Measurements from ENCODE around the gene IDH3G.
"Not testable (repeated sequence)": the region's sequence is repeated elsewhere in the genome, so short reads cannot be mapped to it uniquely, and the experiment has no call there.

Gene IDH3G

DNA sequence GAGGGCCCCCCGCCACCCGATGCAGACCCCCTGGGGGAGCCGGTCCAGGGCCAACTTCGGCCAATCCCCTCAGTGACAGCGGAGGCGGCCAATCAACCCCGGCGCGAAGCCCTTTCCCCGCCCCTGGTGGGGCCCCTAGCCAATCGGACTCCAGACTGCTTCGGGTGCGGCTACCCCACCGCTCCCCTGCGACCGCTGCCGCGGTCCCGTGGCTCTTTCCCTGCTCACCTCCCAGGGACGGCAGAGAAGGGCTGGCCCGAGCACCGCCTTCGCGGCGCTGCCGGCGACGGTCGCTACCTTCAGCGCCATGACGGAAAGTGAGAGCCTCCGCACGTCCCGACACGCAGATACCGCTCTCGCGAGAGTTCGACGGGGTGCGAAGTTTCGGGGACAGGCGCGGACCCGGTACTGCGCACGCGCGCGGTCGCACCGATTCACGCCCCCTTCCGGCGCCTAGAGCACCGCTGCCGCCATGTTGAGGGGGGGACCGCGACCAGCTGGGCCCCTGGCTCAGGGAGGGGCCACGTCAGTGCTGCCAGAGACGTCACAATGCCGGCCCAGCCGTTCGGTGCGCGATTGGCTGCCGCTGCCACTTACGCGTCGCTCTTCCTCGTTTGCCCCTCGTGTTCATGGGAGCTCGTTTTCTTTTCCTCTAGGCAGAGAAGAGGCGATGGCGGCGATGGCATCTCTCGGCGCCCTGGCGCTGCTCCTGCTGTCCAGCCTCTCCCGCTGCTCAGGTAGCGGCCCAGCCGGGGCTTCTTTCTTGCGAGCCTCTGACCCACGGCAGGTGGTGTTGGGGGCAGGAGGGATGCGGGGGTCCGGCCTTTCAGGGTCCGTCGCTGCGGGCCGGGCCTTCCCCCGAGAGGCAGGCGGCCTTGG, at the start of gene IDH3G, which contains the start of gene SSR4:
IDH3G (minus strand) TSS at position 358 of the 879 bp plus-strand sequence; CDS start at position 309, 49 bp downstream.
SSR4 (plus strand) TSS at position 651 of the 879 bp plus-strand sequence; CDS start at position 671, 20 bp downstream.
- DNase-seq (ENCODE audit: low read depth in 2 of 3, low spot score in 1 of 3): peak; percentile 80 to 88 (median 87)

DNA sequence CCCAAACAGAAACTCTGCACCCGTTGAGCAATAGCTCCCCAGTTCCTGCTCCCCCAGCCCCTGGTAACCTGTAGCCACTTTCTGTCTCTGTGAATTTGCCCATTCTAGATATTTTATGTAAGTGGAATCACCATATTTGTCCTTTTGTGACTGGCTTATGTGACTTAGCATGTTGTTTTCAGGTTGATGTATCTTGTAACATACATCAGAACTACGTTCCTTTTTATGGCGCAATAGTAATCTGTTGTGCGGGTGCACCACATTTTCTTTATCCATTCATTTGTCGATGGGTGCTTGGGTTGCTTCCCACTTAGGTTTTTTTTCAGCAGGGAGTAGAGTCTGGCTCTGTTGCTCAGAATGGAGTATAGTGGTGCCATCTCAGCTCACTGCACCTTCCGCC, 42.7 kb upstream of the IDH3G start:
- no peak for DNase-seq (ENCODE audit: low read depth in 2 of 3, low spot score in 1 of 3)

DNA sequence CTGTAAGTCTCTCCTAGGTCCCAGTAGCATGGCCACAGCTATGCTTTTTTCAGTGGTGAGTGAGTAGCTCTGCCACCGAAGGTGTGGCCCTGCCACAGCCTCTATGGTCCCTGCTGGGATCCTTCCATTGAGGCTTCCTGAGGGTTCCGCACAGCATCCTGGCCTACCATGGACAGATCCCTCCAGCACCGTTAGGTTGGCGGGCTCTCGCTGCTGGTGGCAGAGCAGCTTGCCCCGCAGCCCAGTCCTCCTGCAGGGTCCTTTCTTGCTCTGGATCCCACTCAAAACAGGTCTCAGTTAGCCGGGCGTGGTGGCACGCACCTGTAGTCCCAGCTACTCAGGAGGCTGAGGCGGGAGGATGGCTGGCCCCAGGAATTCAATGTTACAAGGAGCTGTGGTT, 38.6 kb upstream of the IDH3G start:
- no peak for DNase-seq (ENCODE audit: low read depth in 2 of 3, low spot score in 1 of 3)

DNA sequence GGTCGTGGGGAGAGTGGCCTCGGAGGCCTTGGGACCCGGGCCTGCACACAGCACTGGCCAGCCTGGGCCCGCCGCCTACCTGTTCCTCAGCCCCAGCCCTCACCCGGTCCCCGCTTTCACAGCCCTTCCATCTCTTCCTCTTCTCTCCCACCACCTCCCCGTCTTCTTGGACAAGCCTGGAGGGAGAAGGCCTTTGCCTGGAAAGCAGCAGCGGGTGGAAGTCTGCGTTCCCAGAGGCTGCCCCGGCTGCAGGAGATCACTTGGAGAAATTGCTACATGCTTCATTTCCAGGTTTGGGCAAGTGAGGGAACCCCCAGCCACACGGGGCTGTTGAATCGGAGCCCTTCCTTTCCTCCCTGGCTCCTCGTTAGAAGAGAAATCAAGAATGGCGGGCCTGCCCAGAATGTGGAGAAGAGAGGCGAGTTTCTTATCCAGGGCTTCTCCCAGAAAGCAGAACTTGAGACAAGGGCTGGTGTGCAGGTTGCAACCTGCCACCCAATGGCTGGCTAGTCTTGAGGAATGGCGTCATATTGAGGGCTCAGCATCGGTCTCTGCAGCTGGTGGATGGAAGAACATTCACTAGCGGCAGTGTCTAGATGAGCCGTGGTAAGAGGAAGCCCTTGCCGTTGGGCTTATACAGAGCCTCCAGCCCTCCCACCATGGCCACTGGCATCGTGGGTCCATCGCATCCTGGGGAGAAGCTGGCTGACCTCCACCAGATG, 37.4 kb upstream of the IDH3G start:
- no peak for DNase-seq (ENCODE audit: low read depth in 2 of 3, low spot score in 1 of 3)

DNA sequence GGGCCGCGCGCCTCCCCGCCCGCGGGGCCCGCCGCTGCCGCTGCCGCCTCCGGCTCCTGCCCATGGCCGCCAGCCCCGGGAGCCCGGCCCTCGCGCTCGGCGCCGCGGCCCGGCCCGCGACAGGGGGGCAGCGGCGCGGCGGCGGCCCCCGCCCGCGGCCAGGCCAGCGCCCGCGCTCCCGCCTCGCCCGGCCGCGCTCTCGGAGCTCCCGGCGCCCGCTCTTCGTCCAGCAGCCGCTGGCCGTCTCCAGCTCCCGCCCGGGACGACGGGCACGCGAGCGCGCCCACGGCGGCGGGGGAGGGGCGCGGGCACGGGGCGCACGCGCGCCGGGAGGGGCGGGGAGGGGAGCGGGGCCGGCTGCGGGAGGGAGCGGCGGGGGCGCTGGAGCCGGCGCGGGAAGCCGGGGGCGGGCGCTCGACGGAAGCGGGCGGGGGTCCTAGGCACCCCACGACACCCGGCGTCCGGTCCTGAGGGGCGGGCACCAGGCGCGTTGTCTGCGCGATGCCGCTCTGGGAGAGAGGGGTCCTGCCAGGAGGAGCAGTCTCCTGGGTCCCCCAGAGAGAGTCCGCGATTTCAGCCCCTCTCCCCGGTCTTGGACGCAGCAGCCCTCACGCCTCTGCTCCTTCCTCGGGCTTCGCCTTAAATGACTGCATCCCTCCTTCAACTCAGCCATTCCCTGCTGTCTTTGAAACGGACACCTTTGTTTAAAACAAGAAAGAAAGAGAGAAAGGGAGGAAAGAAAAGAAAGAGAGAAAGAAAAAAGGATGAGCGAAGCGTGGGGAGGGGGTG, 36.7 kb upstream of the IDH3G start:
- no peak for DNase-seq (ENCODE audit: low read depth in 2 of 3, low spot score in 1 of 3)

DNA sequence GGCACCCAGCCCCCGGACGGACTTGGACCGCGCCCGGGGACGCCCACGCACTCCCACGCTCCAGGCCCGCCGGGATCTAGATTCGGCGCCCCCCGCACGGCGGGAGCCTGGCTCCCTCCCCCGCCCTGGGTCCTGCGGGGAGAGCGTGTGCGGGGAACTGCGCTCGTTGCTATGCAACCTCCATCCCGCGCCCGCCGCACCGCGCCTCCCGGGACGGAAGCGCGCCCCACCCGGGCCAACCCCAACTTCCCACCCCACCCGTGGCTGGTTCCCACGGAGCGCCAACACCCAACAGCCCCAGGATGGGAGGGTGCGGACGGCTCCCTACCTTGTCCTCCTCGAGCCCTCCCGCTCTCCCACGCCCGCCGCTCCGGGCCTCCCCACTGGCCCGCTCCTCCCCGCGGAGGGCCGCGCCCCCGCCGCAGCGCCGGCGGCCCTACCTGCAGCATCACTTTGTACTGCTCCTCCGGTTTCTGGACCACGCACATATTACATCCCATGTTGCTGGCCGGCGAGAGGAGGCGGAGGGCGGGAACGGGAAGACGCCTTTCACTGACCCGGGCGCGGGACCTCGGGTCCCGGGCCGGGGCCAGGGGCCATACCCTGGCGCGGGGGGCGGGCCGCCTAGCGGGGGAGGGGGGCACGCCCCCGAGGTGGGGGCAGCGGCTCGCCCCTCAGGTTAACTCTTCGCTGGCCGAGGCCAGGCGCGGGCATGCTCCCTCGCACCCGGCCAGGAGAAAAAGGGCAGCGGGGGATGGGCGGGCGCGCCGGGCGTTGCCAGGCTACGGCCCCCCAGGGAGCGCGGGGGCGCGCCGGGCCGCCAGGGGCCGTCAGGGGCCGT, 35.8 kb upstream of the IDH3G start, which contains the start of gene PDZD4:
PDZD4 (minus strand) TSS at position 746 of the 841 bp plus-strand sequence; CDS start at position 500, 246 bp downstream.
- no peak for DNase-seq (ENCODE audit: low read depth in 2 of 3, low spot score in 1 of 3)

DNA sequence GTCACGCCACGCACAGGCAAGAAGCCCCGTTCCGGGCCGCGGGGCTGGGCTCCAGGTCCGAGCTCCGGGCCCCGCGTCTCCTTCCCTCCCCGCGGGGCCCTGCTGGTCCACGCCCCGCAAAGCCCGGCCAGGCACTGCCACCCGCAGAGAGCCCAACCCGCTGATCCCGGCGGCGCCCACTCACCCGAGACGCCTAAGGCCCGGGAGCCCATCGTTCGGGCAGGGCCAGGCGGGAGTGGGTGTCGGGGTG, 35.3 kb upstream of the IDH3G start:
- no peak for DNase-seq (ENCODE audit: low read depth in 2 of 3, low spot score in 1 of 3)

DNA sequence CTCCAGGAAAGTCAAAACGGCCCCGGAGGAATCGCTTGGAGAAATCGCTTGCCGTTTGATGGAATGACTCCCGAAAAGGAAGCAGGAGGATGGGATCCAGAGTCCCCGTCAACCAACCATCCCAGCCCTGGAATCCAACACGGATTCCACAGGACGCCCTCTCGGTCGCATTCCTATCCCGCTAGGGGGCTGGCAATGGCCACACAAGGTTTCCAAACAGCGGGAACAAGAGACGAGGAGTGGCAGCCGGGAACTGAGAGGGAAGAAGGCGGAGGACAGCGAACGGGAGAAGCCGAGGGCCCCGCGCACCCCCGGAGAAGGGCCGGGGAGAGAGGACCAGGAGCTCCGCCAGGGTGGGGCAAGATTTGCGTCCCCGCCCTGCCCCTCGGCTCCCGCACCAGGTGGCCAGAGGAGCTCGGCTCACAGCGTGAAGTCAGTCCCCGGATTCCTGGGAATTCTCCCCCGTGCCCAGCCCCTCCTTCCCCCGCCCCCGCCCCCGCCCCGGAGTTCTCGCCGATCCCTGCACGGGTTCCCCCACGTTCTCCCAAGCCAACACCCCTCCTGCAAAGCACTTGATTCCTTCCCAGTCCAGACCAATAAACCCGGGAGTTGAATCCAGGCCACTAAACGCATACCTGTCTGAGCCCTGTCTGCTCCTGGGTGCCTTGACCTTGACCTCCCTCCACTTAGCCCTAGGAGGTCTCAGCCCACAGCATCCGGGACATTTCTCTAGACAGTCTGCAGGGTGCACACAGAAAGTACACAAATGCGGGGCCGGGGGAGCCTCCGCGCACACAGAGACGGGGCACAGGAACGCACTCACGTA, 34.8 kb upstream of the IDH3G start:
- no peak for DNase-seq (ENCODE audit: low read depth in 2 of 3, low spot score in 1 of 3)

DNA sequence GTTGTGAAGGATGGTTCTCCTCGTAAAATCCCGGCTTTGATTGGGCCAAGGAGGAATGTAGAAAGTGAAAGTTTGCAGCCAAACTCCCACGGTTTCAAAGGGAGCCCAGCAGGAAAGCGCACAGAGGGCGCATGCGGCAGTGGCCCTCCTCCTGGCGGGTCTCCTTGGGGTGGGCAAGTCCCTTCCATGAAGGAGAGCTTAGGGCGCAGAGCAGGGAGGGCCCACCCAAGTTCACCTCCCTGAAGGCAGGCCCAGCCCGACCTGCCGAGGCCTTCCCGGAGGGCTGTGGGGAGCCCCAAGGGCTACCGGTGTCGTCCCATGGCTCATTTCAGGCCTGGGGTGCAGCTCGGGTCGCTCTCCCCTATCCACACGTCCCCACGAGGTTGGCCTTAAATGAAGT, 34.1 kb upstream of the IDH3G start:
- no peak for DNase-seq (ENCODE audit: low read depth in 2 of 3, low spot score in 1 of 3)

DNA sequence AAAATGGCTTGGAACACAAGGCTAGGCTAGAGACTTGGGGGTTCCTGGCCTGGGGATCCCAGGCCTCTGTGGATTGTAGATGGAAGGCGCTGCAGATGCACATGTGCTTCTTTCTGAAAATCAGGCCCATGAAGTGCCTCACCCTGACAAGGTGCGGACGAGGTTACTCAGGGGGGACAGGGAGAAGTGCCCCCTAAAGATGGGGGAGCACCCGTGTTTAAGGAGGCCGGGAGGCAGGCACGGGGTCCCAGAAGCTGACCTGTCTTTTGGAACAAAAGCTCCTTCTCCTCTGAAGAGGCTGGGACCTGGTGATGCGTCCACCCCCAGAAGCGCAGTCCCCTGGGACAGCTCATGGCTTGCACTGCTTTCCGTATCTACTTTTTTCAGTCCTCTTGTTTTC, 33.7 kb upstream of the IDH3G start:
- DNase-seq (ENCODE audit: low read depth in 2 of 3, low spot score in 1 of 3): no peak

DNA sequence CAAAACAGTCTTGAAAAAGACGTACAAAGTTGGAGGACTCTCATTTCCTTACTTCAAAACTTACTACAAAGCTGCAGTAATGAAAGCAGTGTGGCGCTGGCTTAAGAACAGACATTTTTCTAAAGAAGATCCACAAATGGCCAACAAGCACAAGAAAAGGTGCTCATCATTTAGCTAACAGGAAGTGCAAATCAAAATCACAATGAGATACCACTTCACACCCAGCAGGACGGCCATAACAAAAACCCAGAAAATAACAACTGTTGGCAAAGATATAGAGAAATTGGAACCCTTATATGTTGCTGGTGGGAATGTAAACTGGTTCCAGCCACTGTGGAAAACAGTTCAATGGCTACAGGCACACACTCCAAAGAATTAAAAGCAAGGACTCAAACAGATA, 32.8 kb upstream of the IDH3G start:
- no peak for DNase-seq (ENCODE audit: low read depth in 2 of 3, low spot score in 1 of 3)

DNA sequence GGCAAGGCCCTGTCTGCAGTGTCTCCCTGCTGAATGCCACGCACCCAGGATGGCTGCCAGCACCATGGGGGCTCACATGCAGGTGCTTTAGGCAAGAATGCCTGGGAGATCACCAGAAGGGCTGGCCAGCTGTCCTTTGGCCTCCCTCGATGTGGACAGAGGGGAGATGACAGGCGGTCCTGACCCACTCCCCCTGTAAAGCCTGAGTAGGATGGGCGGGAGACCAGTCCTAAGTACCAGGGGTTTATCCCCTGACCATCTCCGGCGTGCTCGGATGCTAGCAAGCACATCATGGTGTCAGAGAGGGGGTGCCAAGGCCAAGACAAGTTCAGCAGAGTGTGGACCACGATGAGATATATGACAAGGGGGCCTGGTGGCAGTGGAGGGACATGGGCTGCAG, 30.9 kb upstream of the IDH3G start:
- DNase-seq (ENCODE audit: low read depth in 2 of 3, low spot score in 1 of 3): no peak

DNA sequence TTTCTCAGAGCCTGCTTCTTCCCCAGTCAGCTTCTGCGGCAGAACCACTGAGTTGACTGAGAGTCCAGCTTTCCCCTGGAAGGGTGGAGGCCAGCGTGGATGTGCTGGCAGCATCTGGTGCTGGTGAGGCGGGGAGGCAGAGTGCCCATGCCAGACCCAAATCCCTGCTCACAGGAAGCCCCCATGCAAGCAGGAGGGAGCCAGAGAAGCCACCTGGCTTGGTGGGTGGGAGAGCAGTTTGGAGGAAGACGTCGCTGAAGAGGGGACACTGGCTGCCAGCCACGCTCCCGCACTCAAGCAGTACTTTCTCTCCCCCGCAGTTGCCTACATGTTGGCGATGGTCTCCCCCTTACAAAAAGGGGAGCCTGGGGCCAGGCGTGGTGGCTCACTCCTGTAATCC, 30.2 kb upstream of the IDH3G start:
- DNase-seq (ENCODE audit: low read depth in 2 of 3, low spot score in 1 of 3): no peak

DNA sequence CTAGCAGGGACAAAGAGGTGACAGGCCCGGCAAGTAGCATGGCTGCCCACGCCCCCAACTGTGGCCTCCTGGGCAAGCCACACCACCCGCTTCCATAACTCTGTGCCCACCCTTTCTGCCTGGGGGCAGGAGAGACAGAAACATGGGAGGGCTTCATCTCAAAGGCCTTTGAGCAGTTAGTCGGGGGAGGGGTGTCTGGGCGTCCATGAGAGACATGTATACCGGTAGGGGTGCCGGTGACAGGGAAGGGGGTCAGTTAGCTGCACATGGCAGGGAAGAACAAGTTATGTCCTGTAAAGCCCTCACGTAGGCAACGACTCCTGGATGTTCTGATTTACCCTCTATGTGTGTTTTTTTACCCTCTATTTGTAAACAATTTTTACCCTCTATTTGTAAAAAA, 26.9 kb upstream of the IDH3G start:
- DNase-seq (ENCODE audit: low read depth in 2 of 3, low spot score in 1 of 3): no peak

DNA sequence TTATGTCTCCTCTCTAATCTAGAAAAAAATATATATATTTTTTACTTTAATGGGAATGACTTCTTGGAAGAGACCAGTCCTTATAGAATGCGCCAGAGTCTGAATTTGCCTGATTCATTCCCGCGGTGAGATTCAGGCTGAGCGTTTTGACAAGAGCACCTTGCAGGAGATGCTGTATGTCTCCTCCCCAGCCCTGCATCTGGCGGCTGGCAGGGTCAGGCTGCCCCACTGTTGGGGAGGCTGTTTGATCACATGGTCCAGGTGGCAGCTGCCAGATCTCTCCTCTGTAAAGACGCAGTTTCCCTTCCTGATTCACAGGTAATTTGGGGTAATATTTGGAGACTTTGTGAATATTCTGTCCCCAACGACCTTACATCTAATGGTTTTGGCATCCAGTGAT, 26.4 kb upstream of the IDH3G start:
- DNase-seq (ENCODE audit: low read depth in 2 of 3, low spot score in 1 of 3): no peak

DNA sequence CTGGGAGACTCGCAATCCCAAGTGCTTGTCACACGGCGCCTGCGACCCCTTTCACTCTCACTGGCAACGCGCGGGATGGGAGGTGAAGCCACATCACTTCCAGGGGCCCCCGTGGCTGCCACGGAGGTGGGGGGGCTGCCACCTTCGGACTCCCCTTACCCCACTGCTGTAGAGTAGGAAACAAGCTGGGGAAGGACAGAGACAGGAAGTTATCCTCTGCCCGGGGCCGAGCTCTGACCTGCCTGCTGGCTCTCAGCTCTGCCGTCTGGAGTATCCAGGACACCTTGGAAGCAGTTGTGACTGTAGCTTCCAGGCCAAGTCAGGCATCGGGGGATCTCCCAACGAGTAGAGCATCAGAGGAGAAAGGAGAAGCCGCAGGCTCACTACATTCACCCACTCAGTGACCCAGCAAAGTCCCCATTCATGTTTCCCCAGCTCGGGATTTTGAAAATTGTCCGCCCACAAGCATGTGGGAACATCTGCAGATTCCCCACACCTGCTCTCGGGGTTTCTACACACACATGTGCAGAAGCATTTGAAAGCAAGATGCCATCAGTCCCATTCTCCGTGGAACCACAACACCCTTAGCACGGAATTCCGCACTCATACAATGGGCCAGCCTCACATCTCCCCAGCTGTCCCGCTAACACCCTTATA, 25.3 kb upstream of the IDH3G start:
- DNase-seq (ENCODE audit: low read depth in 2 of 3, low spot score in 1 of 3): no peak

DNA sequence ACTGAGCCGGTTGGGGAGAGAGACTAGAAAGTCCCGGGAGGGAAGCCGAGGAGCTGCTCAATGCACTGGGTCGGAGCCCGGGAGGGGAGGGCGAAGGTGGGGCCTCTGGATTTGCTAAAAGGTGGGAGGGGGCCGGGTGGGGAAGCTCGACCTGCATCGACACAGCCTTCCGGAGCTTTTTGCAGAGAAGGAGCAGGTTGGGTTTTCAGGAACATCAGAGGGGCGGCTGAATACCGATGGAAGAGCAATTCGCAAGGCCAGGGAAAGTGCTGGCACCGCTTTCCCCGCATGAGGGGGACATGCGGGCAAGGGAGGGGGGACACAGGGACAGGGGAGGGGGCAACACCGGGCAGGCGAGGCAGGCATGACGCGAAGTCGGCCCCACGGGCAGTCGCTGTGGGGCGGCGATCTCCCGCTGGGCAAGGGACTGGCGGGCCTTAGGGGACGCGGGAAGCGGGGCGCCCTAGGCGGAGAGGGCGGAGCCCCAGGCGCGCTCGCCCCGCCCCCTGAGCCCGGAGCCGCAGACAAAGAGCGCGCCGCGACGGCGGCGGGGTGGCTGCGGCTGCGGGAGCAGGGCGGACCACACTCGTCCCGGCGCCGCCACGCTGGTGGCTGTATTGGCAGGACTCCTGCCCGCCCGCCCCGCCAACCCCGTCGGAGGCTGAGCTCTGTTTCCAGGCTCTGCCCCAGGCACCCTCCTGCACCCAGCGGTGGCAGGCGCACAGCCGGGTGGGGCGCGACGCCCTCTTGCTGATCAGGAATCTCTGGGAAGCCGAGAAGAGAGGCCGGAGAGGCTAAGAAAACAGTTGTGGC, 24.6 kb upstream of the IDH3G start:
- peak in 2 of 3 donors; percentile 25 to 43 for DNase-seq (ENCODE audit: low read depth in 2 of 3, low spot score in 1 of 3)

DNA sequence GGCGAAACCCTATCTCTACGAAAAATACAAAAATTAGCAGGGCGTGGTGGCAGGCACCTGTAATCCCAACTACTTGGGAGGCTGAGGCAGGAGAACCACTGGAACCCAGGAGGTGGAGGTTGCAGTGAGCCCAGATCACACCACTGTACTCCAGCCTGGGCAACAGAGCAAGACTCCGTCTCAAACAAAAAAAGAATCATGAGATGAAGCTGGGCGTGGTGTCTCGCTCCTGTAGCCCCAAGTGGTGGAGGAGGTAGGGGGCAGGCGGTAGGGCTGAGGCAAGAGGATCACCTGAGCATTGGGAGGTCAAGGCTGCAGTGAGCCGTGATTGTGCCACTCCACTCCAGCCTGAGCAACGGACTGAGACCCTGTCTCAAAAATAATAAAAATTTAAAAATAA, 23.9 kb upstream of the IDH3G start:
- not testable (repeated sequence) for DNase-seq (ENCODE audit: low read depth in 2 of 3, low spot score in 1 of 3)

Data from stimulated activated CD4-positive, alpha-beta T cell treated with anti-CD3 and anti-CD28 coated beads, Interleukin-12 subunit alpha, Interleukin-12 subunit beta, amount 100 ng/mL, for 48 hours (primary cell).